Stimulated activated CD8-positive, alpha-beta memory T cell treated with anti-CD3 and anti-CD28 coated beads, Interleukin-4, amount 100 ng/mL, for 48 hours (primary cell): ENCODE measurements around the gene GPANK1.

Experiments
- DNase-seq: peaks from one replicate; pipeline ENCODE4 v3.0.0-alpha.2; 2020

The GPANK1 gene

DNA sequence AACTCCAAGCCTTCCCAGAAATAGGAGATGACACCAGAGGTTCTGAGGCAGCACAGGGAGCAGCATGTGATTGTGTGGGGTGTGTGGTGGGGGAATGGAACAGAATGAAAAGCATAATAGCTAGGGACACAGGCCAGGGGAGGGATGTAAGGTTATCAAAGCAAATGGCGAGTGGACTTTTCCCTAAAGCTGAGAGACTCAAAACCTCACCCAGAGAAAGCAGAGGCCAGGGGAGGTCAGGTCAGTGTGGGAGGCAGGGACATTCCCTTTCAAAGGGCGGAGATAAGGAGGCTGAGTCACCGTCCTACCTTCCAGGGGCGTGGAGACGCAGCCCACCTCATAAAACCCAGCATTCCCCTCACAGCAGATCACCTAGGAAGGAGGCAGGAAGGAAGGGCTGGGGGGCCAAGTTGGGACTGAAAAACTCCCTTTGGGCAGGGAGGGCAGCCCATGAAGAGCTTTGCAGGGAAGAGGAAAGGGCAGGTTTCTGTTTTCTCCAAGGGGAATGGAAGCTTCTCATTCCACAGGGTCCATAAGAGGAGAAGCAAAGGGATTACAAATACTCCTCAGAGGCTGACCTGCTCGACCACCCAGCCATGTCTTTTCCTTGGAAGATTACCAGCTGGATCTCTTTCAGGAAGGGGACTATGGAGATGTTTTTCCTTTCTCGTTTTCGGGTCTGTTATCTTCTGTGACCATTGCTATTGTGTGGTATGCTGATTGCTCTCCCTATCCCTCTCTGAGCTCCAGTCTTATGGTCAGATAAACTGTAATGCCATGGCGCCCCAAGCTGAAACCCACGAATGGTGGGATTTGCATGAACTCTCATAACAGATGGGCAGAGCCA, 25.7 kb upstream of the GPANK1 start:
- DNase-seq = no peak

DNA sequence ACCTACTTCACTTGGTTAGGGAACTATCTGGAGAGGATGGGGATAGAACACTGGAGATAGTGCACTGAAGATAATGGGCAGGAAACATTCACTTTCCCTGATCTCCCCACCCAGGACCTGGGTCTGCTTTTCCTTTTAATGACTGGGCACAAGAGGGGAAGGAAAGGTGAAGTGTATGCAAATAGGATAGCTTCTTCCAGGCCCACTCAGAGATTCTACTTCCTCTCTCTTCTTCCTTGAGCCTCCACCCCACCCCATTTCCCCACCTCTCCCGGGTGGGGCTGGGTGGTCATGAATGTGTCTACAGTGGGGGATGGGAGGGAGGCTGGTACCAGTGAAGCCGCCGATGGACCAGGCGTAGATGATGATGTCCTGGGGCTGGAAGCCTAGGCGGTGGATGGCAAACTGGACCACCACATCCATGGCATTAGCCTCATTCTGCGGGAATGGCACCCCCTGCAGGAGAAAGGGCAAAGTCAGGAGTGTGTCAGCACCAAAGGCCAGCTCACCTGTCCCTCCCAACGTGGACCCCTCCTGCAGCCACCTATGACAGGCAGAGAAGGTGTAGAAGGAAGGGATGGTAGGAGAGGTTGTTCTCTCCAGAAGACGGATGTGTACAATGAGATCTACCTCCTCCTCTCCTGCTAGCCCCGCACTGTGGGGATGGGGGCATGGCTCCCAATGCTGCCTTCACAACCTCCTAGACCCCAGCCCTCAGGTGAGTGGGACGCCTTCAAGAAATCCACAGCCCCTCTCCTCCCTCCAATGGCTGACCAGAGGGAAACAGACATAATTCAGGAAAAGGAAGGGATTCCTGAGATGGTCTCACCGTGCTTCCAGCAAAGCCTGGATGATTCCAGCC, 24.7 kb upstream of the GPANK1 start:
- DNase-seq = no peak

DNA sequence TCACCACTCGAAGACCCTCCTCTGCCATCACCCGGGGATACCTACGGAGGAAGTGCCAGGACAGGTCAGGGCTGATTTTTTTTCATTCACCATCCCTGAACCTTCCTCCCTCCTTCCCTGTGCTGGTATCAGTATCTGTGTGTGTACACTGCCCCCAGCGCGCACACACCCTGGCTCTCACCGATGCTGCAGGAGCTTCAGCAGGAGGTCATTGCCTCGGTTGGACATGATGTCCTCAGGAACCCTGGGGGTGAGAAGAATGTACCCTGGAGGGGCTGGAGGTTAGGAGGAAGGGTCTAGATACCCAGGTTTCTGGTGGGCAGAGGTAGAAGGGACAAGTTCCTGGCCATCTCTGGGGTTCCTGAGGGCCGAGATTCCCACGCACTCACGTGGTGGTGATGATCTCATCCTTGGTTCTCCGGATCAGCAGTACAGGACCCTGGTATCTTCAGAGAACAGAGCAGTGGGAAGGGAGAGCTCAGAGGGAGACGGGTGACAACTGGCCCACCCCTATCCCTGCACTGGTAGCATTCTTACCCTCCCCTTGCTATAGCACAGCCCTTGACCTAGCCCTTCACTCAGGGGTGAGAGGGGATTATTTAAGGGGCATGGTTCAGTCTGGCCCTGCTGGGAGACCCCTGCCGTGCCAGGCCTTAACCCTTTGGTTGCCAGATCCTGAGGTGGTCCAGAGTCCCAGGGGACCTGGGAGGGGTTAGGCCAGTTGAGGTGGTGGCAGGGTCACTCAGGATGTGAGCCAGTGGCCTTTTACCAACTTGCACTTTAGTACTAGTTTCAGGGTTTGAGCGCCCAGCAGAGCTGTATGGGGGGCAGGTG, 23.3 kb upstream of the GPANK1 start:
- DNase-seq = no peak

DNA sequence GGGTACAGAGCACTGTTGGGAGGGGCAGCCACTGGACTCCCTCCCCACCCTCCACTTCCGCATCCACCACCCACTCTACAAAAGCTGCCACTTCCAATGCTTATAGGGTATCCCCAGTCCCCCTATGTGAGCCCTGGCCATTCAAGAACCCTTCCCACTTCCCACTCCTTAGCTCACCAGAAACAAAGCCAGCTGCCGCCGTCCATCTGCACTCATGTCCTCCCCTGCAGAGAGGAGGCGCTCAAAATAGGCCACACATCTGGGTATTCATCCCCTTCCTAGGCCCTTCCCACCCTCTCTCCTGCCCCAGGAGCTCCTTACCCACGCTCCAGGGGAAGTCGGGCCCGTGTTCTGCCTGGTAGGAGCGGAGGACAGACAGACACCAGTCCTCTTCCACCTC, 22.5 kb upstream of the GPANK1 start:
- DNase-seq = no peak

DNA sequence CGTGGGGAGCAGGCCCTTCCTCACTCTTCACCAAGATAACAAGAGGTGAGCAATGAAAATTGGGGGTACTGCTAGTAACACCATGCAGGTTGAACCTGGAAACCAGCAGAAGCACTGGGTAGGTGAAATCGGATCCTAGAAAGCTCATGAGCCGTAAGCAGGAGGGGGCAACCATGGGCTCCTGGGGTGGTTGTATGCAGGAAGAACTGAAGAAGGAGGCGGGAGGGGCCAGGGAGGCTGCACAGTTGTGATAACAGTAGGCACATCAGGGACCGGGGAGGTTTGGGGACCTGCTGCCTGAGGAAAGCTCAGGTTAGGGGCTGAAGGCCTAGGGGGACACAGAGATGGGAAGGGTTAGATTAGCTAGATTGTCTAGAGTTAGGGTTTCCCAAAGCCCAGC, 21.7 kb upstream of the GPANK1 start:
- DNase-seq = no peak

DNA sequence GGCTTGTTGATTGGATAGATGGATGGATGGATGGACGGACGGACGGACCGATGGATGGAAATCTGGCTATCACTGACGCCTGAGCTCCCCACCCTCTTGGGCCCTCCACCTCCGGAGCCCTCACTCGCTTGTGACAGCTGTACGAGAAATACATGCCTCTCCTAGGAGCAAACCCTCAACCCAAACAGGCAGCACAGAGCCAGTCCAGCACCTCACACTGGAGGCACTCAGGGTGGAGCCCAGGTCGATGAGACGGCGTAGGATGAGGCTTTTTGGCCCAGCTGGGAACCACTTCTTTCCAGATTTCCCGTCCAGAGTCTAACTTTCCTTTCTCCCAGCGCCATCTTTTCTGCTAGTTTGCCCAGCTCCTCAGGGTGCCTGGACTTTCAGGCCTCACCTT, 18.8 kb upstream of the GPANK1 start:
- no peak for DNase-seq

DNA sequence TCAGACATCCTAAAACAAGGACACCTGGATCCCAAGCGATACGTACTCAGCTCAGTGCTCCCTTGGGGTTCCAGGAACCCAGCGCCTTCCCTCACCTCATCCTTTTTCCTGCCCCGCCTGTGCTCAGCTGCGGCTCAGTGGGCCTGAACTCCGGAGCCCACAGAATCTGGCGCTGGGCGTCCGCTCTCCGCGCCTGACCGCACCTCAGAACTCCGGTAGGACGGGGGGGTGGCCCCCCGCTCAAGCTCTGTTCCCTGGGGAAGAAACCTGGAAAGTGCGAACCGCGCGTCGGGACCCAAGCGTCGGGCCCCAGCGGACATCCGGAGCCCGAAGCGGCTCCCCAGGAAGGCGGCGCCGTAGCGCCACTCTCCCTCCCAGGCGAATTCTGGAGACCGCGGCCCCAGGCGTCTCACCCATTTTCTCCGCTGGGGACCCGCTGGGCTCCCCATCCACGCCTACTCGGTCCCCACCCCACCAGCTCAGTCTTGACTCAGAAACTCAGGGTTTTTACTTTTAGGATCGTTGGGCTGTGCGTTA, 16.4 kb upstream of the GPANK1 start:
- DNase-seq = peak; percentile 69

DNA sequence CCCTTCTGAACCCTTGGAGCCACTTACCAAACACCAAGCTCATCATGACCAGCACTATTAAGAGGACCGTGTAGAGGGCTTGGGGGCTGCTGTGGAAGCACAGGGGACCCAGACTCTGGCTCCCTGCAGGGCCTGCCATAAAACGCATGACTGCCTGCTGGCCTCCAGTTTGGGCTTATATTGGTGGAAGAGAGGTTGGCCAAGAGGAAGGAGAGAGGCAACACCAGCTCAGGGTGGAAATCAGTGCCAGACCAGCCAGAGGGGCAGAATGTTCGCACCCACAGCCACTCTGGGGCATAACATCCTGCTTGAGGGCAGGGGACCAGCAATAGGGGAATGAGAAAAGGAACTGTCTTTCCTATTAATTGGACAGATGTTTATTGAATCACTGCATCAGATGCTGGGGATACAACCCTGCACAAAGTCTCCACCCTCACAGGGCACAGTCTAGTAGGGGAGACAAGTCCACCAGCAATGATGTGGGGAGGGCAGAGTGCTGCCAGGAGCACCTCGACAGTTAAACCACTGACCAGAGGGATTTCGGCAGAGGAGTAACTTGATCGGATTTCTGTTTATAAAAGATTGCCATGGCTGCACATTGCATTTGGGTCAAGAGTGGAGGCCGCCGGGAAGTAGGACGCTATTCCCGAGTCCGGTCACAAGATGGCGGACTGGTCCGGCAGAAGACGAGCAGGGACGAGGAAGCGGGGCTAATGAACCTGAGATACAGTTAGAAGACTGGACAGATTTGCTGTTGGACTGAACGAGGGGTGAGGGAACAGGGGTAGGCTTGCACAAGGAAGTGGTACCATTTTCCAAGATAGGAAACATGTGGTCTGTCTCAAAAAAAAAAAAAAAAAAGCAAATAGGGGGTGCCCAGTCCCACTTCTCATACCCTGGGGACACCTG, 15.7 kb upstream of the GPANK1 start, which contains the start of gene LY6G5C:
Gene LY6G5C (minus strand): TSS at position 842 of the 909 bp plus-strand sequence. CDS start 694 bp downstream, at position 148.
- DNase-seq = peak; percentile 75

DNA sequence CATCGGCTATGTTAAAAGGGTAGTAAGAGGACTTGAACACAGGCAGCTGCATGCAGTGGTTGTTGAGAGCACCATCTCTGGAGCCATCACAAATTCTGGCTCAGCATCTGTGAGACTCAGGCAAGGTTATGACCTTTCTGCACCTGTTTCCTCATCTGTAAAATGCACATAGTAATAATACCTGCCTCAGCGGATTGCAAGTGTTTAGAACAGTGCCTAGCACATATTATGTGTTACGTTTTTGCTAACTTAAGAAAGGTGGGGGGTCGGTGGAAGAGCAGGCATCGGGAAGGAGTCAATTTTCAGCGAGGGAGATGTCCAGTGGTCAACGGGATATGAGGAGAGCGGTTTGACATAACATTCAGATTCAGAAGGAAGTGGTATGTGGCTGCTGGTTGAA, 13.2 kb upstream of the GPANK1 start:
- DNase-seq = no peak

DNA sequence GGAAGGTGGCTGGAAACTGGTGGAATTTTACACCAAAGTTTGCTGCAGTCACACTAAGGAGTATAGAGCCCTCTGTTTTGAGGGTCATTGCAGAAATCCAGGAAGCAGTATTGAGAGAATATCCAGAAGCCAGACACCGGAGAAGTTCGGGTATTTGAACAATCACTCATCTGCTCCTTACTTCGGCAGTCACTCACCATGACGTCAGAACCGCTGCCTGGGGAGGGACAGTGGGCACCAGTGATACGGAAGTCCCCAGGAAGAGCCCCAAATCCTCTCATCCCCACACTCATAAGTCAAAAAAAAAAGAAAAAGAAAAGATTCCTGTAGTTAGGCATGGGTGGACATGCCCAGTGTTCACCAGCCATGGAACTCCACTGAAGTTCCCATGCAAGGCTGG, 12.1 kb upstream of the GPANK1 start:
- no peak for DNase-seq

DNA sequence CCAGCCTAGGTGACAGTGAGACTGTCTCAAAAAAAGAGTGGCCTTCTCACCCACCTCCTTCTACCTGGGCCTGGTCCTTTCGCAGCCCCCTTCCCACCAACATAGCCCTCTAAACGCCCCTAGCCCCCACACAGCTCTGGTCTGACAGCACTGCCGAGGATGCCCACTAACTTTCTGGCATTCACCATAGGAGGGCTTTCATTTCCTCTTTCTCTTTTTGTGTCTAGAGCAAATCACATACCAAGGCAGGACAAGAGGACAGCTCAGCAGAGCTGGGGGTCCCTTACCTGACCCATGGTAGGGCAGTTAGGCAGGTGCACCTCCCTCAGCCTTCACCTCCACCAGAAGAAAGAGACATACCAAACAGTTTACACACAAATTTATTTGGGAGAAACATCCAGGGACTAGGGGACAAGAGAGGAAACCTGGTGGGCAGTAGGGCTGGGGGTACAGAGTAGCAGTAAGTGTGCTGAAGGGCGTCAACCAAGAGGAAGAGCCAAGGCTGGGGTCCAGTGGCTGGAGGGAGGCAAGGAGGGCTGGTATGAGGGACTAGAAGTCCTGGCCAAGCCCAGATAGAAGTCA, 11.6 kb upstream of the GPANK1 start:
- no peak for DNase-seq

DNA sequence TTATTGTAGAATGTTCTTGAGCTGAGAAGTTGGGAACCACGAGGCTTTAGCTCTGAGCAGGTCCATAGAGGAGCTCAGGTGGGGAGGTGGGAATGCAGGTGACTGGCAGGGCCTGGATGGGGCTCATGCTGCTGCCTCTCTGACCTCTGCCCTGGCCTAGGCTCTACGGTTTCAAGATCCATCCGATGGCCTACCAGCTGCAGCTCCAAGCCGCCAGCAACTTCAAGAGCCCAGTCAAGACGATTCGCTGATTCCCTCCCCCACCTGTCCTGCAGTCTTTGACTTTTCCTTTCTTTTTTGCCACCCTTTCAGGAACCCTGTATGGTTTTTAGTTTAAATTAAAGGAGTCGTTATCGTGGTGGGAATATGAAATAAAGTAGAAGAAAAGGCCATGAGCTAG, 4.9 kb upstream of the GPANK1 start, which contains the start of gene LY6G5B:
Gene LY6G5B (plus strand): TSS at position 301 of the 400 bp plus-strand sequence. CDS start 975 bp downstream, outside the sequence.
- no peak for DNase-seq

DNA sequence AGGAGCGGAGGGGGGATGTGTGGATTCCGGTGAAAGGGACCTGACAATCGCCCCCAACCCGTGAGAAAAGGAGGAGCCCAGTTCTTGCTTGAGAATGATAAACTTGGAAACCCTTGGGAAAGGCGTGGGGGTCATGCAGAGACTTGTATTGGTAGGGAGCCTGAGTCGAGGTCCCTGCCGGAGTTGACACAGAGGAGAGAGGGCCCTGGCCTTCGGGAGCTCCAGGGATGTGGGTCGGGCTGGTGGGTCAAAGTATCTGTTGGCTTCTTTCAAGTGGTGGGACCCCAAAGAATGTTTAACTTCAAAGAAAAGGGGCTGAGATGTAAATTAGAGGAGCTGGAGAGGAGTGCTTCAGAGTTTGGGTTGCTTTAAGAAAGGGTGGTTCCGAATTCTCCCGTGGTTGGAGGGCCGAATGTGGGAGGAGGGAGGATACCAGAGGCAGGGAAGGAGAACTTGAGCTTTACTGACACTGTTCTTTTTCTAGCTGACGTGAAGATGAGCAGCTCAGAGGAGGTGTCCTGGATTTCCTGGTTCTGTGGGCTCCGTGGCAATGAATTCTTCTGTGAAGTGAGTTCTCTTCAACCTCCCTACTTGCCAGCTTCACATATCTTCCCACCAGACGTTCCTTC, 1.7 kb upstream of the GPANK1 start:
- no peak for DNase-seq

DNA sequence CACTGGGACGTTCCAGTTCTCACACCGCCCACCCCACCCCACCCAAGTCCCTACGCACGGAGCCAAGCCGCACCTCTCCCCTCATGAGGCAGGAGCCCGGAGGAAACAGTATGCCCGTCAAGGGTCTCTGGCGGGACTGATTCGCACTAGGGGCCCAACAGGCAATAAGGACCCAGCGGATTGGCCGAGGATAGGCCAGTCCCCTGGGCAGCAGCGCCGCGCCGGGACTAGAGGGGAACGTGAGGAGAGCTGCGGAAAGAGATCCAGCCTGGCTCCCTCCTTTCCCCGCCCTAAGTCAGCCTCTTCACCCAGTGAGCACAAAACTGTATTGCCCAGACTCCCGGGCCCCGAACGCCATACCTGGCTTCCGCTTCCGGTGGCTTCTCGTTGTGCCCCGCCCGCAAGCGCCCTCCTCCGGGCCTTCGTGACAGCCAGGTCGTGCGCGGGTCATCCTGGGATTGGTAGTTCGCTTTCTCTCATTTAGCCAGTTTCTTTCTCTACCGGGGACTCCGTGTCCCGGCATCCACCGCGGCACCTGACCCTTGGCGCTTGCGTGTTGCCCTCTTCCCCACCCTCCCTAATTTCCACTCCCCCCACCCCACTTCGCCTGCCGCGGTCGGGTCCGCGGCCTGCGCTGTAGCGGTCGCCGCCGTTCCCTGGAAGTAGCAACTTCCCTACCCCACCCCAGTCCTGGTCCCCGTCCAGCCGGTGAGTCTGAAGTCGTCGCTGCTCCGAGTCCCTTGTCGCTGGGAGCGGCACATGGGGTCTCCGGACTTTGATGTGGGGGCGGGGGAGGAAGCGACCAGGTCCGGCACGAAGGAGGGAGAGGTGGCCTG, 922 bp upstream of the GPANK1 start, which contains the start of gene CSNK2B:
Gene CSNK2B (plus strand): TSS at position 580 of the 836 bp plus-strand sequence. CDS start 752 bp downstream, outside the sequence.
- DNase-seq = peak; percentile 98

DNA sequence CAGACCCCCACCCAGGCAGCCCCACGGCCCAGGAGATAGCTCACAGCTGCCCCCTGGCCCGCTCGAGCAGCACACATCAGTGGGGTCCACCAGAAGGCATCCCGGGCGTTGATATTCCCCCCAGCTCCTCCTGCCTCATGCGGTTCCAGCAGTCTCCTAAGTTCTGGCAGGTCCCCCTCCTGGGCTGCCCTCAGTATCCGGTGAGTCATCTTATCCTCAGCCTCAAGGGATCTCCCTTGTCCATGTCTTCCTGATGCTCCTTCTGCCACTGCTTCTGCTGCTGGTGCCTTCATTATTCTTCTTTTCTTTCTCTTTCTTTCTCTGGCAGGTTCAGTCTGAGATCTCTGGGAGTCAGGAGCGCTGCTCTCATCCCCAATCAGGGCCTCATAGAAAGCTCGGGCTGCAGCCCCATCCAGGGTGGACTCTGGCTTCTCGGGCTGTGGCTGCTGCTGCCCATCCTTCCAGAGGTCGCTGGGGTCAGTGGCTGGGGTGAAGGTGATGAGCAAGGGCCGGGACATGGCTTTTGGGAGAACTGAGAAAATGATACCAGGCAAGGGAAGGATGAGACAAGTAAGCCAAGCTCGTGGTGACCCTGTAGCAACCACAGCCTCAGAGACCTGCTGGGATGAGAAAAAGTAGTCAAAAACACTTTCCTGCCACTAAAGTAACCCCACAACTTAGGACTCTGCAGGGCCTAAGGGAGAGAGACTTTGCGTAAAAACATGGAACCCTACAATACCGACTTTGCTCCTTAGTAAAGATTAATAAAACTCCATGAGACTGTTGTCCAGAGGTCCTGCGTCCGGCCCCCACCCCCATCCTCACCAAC, 622 bp downstream of the GPANK1 start:
- DNase-seq = no peak

DNA sequence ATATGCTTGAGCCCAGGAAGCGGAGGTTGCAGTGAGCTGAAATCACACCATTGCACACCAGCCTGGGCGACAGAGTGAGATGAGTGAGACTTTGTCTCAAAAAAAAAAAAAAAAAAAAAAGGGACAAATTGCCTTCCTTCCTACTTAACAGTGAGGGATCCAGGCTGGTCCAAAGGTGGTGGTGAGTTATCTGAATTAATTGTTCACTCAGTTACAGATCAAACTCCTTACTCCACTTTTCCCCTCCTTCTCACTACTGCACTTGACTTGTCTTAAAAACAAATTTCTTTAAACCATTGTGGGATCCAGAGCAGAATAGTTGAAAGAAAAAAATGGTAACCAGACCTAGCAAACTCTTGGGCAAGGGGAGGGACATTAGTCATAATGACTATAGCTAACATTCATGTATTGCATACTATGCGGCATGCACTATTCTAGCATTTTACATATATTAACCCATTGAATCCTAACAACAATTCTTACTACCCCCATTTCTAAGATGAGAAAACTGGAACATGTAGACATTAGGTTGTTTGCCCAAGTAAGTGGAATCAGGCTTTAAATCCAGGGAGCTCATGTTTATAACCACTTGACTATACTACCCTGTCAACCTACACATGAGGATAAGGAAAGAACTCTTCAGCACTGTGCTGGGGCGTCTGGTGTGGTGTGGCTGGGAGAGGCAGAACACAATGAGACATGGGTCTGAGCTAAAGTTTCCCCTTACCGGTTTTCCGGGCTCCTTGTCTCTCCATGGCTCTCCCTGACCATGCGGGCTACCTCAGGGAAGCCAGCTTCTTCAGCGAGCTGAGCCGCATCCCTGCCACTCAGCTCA, 1.5 kb downstream of the GPANK1 start:
- no peak for DNase-seq

DNA sequence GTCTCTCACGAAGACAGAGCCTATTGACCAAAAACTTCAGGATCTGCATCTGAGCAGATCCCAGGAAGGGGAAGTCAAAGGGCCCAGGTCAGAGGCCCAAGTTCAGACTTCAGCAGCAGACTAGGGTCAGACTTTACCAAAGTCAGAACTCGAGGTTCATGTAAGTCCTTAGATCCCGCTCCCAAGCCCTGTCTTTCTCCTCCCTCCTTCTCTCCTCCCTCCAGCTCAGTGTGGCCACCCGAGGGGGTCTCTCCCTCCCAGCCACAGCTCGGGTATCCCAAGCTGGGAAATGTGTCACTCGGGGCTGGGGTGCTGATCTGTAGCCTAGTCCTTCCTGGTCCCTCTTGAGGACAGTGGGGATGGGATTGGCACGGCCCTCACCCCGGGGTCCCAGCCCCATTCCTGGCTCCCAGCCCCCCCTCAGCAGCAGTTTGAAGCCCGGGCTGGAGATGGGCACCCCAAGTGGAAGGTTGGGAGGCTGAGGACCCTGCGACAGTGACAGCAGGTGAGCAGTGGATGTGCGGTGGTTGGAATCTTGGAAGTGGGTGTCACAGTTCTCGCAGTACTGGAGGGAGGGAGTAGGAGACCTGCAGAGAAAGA, 2.6 kb downstream of the GPANK1 start:
- DNase-seq = no peak
